Right lung (tissue), 5 donors: ENCODE results near the gene PMM2. TPM values are rescaled to one million over a fixed set of nuclear protein-coding genes. Genes with fewer than 3 reads are reported as not detected.

ENCODE experiments used
- DNase-seq, 2 donors: peaks; one replicate each; pipeline ENCODE4 v3.0.0-alpha.2; 2013
- polyA plus RNA-seq, 5 donors: library from polyadenylated mRNA; unstranded; fragments of 120-200 nt; gene quantifications; one replicate each; pipeline versions ENCODE4 v1.2.1 to v1.2.3, GENCODE V29; 2013; ENCODE audit warnings: inconsistent platforms in 1 of 5, low replicate concordance in 1 of 5; ENCODE audit not compliant: insufficient read length in 5 of 5, insufficient read depth in 1 of 5

Gene PMM2
- polyA plus RNA-seq, 5 donors: 19.9 to 24.6 (median 22.6) TPM

GRCh38 chr16:8885674-8886592, 88.3 kb downstream of the PMM2 start:
- DNase-seq: no peak

DNA sequence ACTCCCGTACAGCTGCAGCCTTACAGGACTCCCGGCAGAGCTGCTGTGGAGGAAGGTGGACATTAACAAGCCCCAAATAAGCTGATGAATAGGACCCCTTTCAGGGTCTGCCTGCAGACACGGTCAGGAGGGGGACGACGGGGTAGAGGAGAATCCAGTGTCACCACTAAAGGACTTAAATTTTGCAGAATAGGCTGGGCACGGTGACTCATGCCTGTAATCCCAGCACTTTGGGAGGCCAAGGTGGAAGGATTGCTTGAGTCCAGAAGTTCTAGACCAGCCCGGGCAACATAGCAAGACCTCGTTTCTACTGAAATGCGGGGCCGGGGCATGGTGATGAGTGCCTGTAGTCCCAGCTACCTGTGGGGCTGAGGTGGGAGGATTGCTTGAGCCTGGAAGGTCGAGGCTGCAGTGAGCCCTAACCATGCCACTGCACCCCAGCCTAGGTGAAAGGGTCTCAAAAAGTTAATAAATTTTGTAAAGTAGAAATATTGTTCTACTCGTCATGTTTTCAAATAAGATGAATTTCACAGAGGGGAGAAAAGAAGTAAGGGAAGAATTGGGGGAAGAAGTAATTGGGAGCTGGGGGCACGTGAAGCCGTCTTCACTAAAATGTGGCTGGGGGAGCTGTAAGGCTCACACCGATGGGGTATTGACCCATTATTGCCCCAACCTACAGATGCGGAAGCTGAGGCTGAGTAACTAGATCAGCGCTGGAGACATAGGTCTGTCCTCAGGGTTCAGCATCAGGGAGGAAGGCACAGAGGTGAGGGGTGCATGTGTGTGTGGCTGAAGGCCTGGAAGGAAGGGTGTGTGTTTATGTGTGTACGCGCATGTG, 89.2 kb downstream of the PMM2 start:
- no peak for DNase-seq

DNA sequence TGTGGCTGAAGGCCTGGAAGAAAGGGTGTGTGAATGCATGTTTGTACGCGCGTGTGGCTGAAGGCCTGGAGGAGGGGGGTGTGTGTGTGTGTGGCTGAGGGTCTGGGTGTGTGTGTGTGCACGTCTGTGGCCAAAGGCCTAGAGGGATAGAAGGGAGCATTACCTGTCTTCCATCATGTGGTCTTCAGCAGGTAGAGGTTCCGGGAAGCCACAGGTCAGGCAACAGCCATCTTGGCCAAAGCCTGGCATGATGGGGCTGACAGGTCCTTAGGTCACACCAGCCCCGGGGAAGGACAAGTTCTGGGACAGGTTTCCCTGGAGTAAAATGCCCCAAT, 89.8 kb downstream of the PMM2 start:
- DNase-seq: no peak

GRCh38 chr16:8887952-8888560, 90.4 kb downstream of the PMM2 start:
- DNase-seq: no peak

GRCh38 chr16:8888951-8889892, 91.6 kb downstream of the PMM2 start:
- no peak for DNase-seq

GRCh38 chr16:8889893-8890548, 92.4 kb downstream of the PMM2 start:
- DNase-seq: no peak

- no peak for DNase-seq
These were observed 92.9 kb downstream of the PMM2 start for GRCh38 chr16:8890549-8890921.

DNA sequence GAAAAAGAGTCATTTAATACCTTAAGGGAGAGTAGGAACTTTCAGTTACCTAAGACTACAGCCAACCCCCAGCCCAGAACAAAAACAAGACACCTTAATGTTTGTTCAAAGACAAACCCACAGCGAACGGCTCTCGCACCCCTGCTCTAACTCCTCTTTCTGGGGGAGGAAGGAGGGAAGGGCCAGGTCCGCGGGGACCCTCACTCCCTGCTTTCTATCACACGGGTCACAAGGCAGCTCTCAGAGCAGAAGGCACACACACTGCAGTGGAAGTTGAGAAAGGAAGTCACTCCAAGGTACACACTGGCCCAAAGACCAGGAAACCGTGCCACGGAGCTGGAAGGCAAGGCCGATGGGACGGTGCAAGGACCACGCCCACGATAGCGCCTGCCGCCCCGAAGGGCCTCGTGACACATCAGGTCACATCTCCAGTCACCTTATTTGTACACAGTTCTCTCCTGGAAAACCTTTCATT, 94.5 kb downstream of the PMM2 start:
- no peak for DNase-seq

DNA sequence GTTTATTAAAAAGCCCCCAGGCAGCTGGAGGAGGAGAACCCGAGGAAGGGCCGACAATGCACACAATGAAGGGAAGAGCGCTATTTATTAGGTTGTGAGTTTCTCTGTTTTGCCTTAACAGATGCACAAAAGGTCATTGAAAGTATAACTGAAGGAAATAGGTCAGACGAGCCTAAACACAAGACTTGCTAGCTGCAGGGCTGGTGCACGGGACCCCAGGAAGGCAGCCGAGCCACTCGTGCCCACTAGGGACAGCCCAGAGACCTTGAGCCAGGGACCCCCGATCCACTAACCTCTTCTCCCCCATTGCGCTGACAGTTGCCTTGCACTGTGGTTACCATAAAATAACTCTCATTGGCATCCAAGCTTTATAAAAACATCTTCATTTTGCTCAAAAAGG, 95.8 kb downstream of the PMM2 start:
- DNase-seq: no peak

DNA sequence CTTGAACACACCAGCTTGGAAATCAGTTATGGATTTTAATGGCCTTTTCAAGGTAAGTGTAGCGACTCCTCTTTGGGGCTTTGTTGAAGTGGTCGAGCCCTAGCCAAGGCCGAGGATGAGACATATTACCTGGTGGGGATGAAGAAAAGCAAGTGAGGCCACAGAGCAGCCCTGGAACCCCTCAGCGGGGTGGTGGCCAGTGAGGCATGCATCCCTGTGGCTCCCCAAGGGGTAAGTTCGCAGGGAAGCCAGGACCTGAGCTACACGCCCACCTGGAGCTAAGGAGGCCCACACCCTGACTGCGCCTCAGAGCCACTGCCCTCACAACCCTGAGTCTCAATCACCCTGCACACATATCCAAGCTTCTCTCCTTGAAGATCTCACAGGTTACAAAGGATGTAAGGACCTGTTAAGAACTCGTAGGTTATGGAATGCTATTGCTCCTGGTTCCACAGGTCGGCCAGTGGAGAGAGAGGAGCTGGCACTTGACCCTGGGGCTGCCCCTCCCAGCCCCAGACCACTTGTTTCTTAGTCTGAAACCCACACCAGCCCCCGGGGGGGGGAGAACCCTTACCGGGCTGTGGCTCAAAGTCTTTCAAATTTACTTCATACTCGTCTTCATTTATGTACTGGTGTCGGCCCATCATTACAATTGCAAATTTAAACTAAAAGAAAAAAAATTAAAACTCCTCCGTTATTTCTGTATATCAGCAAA, 96.5 kb downstream of the PMM2 start:
- DNase-seq: no peak

DNA sequence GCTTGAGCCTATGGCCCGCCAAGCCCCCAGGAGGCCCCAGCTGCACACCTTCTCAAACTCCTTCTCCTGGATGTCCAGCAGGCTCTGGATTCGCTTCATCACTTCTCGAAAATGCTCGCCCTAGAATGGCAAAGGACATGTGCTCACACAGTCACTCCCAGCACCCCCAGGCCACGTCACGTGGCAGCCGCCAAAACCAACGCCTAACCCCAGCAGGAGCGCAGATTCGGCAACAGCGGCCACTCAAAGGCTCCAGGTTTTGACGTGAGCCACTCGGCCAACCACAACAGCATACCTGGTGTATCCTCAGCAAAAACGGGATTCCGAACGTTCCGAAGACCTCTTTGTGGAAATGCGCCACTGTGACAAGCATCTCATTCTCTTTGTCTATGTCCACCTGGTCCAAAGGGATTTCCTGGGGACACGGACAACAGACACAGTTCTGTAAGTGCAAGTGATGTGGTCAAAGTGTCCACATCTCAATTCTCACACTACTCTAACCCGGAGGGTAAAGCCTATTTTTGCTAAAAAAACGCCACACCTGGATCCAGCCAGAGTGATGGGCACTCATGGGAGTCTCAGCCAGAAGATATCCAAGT, 97.2 kb downstream of the PMM2 start:
- DNase-seq: no peak

DNA sequence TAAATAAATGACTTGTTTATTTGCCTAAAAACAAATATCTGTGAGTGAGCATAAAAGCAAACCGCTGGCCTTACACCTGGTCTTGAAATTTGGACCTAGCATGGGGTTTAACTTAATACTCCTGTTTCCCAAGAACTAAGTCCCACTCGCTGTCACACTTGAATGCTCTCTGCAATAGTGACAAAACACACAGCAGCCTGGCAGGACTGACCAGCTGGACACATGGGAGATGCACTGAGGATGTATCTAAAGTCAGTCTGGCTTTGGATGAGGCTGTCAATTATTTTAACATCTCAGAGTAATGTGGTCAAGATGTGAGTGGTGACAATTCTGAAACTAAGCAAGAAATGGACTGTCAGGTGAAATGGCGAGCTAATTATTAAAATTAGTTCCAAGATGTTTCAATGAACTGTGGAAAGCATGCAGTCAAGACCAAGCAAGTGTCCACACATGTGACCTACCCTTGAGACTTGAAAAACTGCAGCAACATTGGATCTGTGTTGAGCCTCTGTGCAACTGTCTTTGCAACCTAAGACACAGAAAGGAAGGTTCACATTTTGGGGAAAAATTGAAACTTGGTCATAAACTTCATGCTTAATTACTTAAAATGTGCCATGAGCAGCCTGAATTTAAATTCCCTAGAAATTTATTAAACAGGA, 101.2 kb downstream of the PMM2 start:
- DNase-seq: no peak

Other genes with a start within 250 kb of the PMM2 start
- not detected for gene TMEM114, start 207.3 kb upstream of the PMM2 start, polyA plus RNA-seq
- gene METTL22, start 176.1 kb upstream of the PMM2 start, polyA plus RNA-seq: 10 to 100 TPM; 24.4 to 33.6 (median 26.8) TPM
- 10 to 100 TPM; 35.0 to 41.4 (median 35.4) TPM for gene ABAT, start 123.2 kb upstream of the PMM2 start, polyA plus RNA-seq
- gene TMEM186, start 200 bp upstream of the PMM2 start, polyA plus RNA-seq: 10 to 100 TPM; 11.6 to 14.0 (median 12.7) TPM
- gene CARHSP1, start 71.2 kb downstream of the PMM2 start, polyA plus RNA-seq: 100 to 1,000 TPM in 1 of 5 donors, 10 to 100 TPM in 4; 88.1 to 111 (median 90.1) TPM
- gene LITAFD, start 84.5 kb downstream of the PMM2 start, polyA plus RNA-seq: under 1 TPM in 2 of 5 donors, not detected in 3; 0.14 to 0.15 TPM
- gene USP7, start 166.1 kb downstream of the PMM2 start, polyA plus RNA-seq: 100 to 1,000 TPM in 4 of 5 donors, 10 to 100 TPM in 1; 97.9 to 145 (median 121) TPM